NOMO-1 treated with dmso at 0.1 percent for 144 hours (cell line): Measurements from ENCODE around the gene LRRC8C.
A peak's percentile ranks its signal among the peaks of the same experiment; 100 is the strongest.

Source experiments
- DNase-seq: peaks from one replicate; lab custom pipeline; 2025; ENCODE audit not compliant: unreplicated experiment; lab: John Stamatoyannopoulos, UW

LRRC8C gene

GRCh38 chr1:89761338-89761737 is 128.4 kb downstream of the LRRC8C start:
- DNase-seq = no peak

DNA sequence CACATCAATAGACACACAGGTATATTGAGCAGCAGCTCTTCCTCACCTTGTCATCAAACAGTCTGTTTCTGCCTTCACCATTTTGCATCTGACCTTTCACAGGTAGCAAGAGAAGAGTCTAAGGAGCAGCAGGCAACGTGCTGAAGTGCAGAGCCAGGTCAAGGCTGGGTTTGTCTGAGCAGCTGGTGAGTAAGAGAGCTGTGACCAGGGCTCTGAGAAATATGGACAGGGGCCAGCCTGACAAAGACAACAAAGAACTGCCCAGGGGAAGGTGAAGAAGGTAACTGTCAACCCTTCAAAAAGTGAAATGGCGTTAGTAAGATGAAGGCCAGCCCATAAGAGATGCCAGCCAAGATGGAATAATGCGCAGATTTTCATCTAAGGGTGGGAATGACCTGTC is 129.0 kb downstream of the LRRC8C start:
- DNase-seq = no peak

GRCh38 chr1:89762386-89762778 is 129.5 kb downstream of the LRRC8C start:
- no peak for DNase-seq

DNA sequence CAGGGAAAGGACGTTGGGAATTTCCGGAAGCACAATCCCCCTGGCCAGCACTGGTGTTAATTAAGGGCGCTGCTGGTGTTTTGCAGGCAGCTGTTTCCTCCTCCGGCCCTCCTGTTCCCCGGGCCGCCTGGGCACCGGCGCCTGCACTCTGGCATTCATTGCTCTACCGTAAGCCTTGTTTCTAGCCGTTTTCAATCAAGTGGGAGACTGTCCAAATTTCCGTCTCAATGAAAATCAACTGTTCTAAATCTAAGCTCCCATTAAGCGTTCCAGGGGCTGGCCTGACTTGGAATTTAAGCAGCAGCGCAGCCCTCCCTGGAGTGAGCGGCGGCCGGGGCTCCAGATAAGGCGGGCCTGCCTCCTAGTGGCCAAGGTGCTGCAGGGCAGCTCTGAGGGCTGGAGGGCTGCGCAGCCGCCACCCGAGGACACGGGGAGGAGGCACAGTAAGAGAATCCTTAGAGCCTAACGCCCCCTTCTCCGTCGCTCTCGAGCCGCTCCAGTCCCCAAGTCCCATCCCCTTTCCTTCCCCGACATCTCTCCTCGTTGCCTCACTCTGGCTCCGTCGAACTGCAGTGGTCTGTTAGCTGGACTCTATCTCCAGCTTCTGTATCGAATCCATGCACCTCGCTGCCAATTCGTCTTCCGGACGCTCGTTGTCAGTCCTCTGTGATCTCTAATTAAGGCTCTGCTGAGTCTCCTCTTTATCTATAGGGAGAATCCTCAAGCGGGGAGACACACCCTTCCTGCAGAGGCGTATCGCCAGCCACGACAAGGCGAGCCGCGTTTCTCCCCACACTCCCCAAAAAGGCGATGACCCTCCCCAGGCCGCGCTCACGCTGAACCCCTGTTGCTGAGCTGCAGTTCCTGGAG is 130.1 kb downstream of the LRRC8C start:
- DNase-seq = peak; percentile 60

DNA sequence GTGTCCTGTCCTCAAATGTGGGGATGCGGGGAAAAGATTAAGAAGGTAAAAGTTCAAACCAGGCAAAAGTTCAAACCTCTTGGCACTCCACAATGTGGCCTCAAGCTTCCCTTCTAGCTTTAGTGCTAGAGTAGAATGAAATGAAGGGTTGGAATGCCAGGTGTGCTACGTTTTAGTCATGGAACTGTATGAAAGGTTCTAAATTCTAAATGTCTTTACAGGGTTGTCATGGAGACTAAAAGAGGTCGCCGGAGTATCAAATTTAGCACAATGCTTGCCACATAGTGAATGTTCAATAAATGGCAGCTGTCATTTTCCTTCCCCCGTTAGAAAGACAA is 130.7 kb downstream of the LRRC8C start:
- DNase-seq = no peak

DNA sequence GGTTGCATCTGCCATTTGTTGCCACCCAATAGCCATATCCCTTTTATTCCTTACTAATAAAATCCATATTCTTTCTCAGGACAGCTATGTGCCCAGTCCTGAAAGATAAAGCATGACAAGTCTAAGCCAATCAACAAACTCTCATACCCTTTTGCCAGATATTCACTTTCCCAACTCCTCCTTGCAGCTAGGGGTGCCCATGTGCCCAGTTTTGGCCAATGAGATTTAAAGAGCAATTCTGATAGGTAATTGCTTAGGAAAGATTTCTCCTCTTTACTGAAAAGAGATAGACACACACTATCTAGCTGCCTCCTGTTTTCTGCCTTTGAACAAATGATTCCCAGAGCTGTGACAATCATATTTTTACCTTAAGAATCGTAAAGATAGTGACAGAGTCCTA is 132.9 kb downstream of the LRRC8C start:
- no peak for DNase-seq

DNA sequence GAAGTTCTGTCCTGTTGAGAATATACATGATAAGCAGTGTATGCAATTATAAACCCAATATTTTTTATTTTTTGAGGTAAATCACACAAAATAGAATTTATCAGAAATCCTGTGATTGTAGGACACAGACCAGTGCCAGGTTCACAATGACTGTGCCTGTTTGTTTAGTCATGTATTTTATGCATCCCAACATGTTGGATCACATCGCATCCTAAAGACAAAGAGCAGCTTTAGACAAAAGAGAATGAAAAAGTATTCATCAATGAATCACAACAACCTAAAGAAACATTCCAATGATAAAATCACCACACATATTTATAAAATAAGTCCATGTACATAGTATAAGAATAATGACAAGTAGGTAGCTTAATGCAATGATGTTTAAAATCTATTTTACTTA is 134.7 kb downstream of the LRRC8C start:
- DNase-seq = no peak
